SH-SY5Y (cell line): ENCODE results near the gene ENAH.

Experiments used
- GATA2 ChIP-seq: IDR thresholded peaks from 2 replicates; pipeline ENCODE4 v1.6.1; 2011; ENCODE audit warnings: mild to moderate bottlenecking, low read depth, low read length
- GATA3 ChIP-seq: IDR thresholded peaks from 2 replicates; pipeline ENCODE4 v1.6.1; 2011; ENCODE audit warnings: low read depth, mild to moderate bottlenecking, low read length, moderate library complexity

- TF ChIP-seq GATA3 = no peak
- no peak for TF ChIP-seq GATA2
Observed at GRCh38 chr1:225612287-225612686, 40.6 kb downstream of the ENAH start.
